K562 (cell line): Measurements from ENCODE around the gene TMEM30A. TPM values are rescaled to one million over a fixed set of nuclear protein-coding genes. Genes with fewer than 3 reads are reported as not detected.

ENCODE experiments used
- BRD4 ChIP-seq: fragments of 200-600 bp; sonication (generic); IDR thresholded peaks from 2 replicates; pipeline ENCODE4 v1.6.1; 2017; ENCODE audit warnings: inconsistent platforms
- BRD9 ChIP-seq: fragments of 450-650 bp; IDR thresholded peaks from 2 replicates; pipeline ENCODE4 v1.6.1; 2018; ENCODE audit warnings: low read depth; ENCODE audit not compliant: partially characterized antibody
- CBFB ChIP-seq: sonication (generic); formaldehyde crosslinking; IDR thresholded peaks from 2 replicates; pipeline ENCODE4 v1.4.0; 2020; ENCODE audit warnings: mild to moderate bottlenecking, missing genetic modification reagents
- CBX3 ChIP-seq, 2 experiments: IDR thresholded peaks; 1 replicate in 1 of 2; 2 replicates in 1 of 2; pipeline ENCODE4 v1.6.1; 2012; ENCODE audit warnings: inconsistent platforms in 2 of 2, low read length in 2 of 2, borderline replicate concordance in 1 of 2, control low read depth in 1 of 2
- EHMT2 ChIP-seq: fragments of 450-650 bp; IDR thresholded peaks from 2 replicates; pipeline ENCODE4 v1.6.1; 2018; ENCODE audit warnings: antibody characterized with exemption
- EP300 ChIP-seq: IDR thresholded peaks from 2 replicates; pipeline ENCODE4 v1.6.1; 2012; ENCODE audit warnings: low read length, improper control_type of control experiment
- MEF2D ChIP-seq: conservative IDR thresholded peaks from 2 replicates; pipeline ENCODE4 v1.6.1; 2016; ENCODE audit warnings: low read depth, missing genetic modification characterization, missing compliant biosample characterization
- MEIS2 ChIP-seq: fragments of 450-650 bp; IDR thresholded peaks from 2 replicates; pipeline ENCODE4 v1.6.1; 2014; ENCODE audit warnings: mild to moderate bottlenecking; ENCODE audit not compliant: partially characterized antibody
- MYBL2 ChIP-seq, 2 experiments: fragments of 450-650 bp in 1 of 2; sonication (generic) in 1 of 2; formaldehyde crosslinking in 1 of 2; IDR thresholded peaks; 2 replicates each; pipeline versions ENCODE4 v1.6.1 to v1.8.1; 2017 to 2022; ENCODE audit warnings: borderline replicate concordance in 1 of 2, inconsistent platforms in 1 of 2, low read depth in 1 of 2, mild to moderate bottlenecking in 1 of 2, missing genetic modification reagents in 1 of 2, moderate library complexity in 1 of 2
- NFYB ChIP-seq: IDR thresholded peaks from 2 replicates; pipeline ENCODE4 v1.6.1; 2011; ENCODE audit warnings: mild to moderate bottlenecking, moderate library complexity; ENCODE audit not compliant: insufficient read length; ENCODE audit errors: extremely low read depth
- NR2C2 ChIP-seq, 2 experiments: fragments of 200-800 bp in 1 of 2; sonication (Bioruptor generic) in 1 of 2; sonication (generic) in 1 of 2; formaldehyde crosslinking in 1 of 2; IDR thresholded peaks; 2 replicates each; pipeline versions ENCODE4 v1.6.1 to v1.8.0; 2016 to 2022; ENCODE audit warnings: mild to moderate bottlenecking in 1 of 2, missing compliant biosample characterization in 1 of 2, missing genetic modification characterization in 1 of 2, missing genetic modification reagents in 1 of 2
- OTX1 ChIP-seq: fragments of 450-650 bp; formaldehyde crosslinking; IDR thresholded peaks from 2 replicates; pipeline ENCODE4 v1.4.0; 2022; ENCODE audit warnings: mild to moderate bottlenecking
- PML ChIP-seq: IDR thresholded peaks from 2 replicates; pipeline ENCODE4 v1.6.1; 2012; ENCODE audit warnings: low read length, inconsistent platforms
- POLR2AphosphoS2 ChIP-seq: IDR thresholded peaks from 2 replicates; pipeline ENCODE4 v1.6.1; 2012; ENCODE audit warnings: low read length, improper control_type of control experiment
- SIRT6 ChIP-seq: IDR thresholded peaks from one replicate; pipeline ENCODE4 v1.6.1; 2012; ENCODE audit warnings: low read depth, mild to moderate bottlenecking, control low read depth, inconsistent platforms, low read length, moderate library complexity
- SRSF1 ChIP-seq: fragments of 200-400 bp; formaldehyde crosslinking; IDR thresholded peaks from 2 replicates; pipeline ENCODE4 v1.6.1; 2017; ENCODE audit warnings: mild to moderate bottlenecking, low read depth, low read length, moderate library complexity
- ZNF766 ChIP-seq: fragments of 200-800 bp; sonication (Bioruptor generic); conservative IDR thresholded peaks from 2 replicates; pipeline ENCODE4 v1.6.1; 2016; ENCODE audit warnings: missing genetic modification characterization, missing compliant biosample characterization
- ZNF778 ChIP-seq: fragments of 450-650 bp; formaldehyde crosslinking; IDR thresholded peaks from 2 replicates; pipeline ENCODE4 v1.4.0; 2020; ENCODE audit warnings: mild to moderate bottlenecking, moderate library complexity
- polyA plus RNA-seq, 8 experiments: library from polyadenylated mRNA; depleted of rRNA in 4 of 8; stranded (reverse) in 5 of 8; unstranded in 3 of 8; fragments of >200 nt; fragmentation: Nextera tagmentation in 2 of 8; fragmentation: Illumina TruSeq in 1 of 8; extraction: Ambion mirVana in 2 of 8; extraction: Trizol in 1 of 8; gene quantifications; 2 replicates each; pipeline versions ENCODE4 v1.2.1 to v1.2.3, GENCODE V29; 2011 to 2014; ENCODE audit warnings: inconsistent platforms in 1 of 8, missing spikeins in 1 of 8
- total RNA-seq, 7 experiments: library from RNA; depleted of rRNA in 6 of 7; stranded (reverse); fragments of >200 nt in 6 of 7; fragmentation: Illumina TruSeq in 2 of 7; extraction: Trizol in 2 of 7; gene quantifications; 2 replicates each; pipeline versions ENCODE4 v1.2.1 to v1.2.3, GENCODE V29; 2011 to 2021; ENCODE audit warnings: low replicate concordance in 1 of 7
- TF ChIP-seq, protein P1 (sequence below), 2 experiments: fragments of 450-650 bp in 1 of 2; IDR thresholded peaks; 2 replicates each; pipeline ENCODE4 v1.6.1; 2011 to 2017; ENCODE audit warnings: low read depth in 2 of 2, antibody characterized with exemption in 1 of 2, borderline replicate concordance in 1 of 2, low read length in 1 of 2, mild to moderate bottlenecking in 1 of 2, mixed read lengths in 1 of 2; ENCODE audit not compliant: control insufficient read depth in 1 of 2
- TF ChIP-seq, protein P2 (sequence below), 2 experiments: fragments of 250-450 bp in 1 of 2; fragments of 450-650 bp in 1 of 2; sonication (Bioruptor Pico) in 1 of 2; IDR thresholded peaks; 2 replicates each; pipeline versions ENCODE4 v1.6.1 to v1.8.0; 2016 to 2021; ENCODE audit warnings: mild to moderate bottlenecking in 2 of 2, moderate library complexity in 2 of 2, missing compliant biosample characterization in 1 of 2, missing genetic modification characterization in 1 of 2
- TF ChIP-seq, protein P3 (sequence below): fragments of 450-650 bp; formaldehyde crosslinking; IDR thresholded peaks from 2 replicates; pipeline ENCODE4 v1.4.0; 2020; ENCODE audit warnings: mild to moderate bottlenecking

Gene TMEM30A
- total and polyA plus RNA-seq, 9 of the 15 experiments (the other 6 are each of a cell fraction or from before 2014, with no cell fraction given), result 6.5 to 31.2 (median 16.3) TPM

DNA sequence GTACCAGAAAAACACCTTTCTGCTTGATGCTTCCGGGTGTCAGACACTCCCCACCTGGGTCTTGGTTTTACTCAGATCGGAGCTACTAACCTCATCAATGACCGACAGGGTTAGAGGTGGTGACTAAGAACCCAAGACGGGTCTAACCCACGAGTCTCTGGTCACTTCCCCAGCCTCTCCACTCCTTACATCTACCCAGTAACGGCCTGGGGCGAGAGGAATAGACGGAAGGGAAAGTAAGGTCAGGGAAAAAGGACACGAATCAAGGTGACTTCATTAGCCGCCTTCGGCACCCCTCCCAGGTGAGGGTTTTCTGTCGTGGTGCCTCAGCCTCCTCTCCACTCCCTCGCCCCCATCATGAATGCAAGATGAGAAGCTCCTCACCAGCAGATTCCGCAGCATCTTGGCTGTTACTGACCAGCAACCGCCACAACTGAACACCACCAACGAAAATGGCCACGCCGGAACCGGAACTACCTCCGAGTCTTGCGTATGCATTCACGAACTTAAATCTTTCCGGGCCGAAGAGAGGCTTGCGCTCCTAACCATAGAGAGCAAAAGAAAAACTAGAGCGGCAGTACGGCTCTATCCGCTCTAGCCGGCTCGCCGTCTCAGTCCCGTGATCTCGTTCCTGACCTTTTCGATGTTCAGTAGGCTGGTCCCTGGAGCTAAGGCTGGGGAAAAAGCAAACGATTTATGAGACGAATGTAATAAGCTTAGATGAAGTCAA is 41.1 kb downstream of the TMEM30A start, which contains the start of gene COX7A2 (continued):
- TF ChIP-seq, protein P1, sequence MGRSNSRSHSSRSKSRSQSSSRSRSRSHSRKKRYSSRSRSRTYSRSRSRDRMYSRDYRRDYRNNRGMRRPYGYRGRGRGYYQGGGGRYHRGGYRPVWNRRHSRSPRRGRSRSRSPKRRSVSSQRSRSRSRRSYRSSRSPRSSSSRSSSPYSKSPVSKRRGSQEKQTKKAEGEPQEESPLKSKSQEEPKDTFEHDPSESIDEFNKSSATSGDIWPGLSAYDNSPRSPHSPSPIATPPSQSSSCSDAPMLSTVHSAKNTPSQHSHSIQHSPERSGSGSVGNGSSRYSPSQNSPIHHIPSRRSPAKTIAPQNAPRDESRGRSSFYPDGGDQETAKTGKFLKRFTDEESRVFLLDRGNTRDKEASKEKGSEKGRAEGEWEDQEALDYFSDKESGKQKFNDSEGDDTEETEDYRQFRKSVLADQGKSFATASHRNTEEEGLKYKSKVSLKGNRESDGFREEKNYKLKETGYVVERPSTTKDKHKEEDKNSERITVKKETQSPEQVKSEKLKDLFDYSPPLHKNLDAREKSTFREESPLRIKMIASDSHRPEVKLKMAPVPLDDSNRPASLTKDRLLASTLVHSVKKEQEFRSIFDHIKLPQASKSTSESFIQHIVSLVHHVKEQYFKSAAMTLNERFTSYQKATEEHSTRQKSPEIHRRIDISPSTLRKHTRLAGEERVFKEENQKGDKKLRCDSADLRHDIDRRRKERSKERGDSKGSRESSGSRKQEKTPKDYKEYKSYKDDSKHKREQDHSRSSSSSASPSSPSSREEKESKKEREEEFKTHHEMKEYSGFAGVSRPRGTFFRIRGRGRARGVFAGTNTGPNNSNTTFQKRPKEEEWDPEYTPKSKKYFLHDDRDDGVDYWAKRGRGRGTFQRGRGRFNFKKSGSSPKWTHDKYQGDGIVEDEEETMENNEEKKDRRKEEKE (IDR thresholded peaks at IDR 0.05; ENCODE audit: borderline replicate concordance in 1 of 2, control insufficient read depth in 1 of 2, low read depth in 2 of 2, low read length in 1 of 2), result peak in 1 of 2 experiments; percentile 84; a peak in 1 of 4 replicates
- TF ChIP-seq PML, result peak; percentile 91
- TF ChIP-seq, protein P2, sequence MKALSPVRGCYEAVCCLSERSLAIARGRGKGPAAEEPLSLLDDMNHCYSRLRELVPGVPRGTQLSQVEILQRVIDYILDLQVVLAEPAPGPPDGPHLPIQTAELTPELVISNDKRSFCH (CRISPR knock-in tag; IDR thresholded peaks at IDR 0.05), result no peak
- TF ChIP-seq, protein P2 (tag; IDR thresholded peaks at IDR 0.05), result peak; percentile 84; the same call in 1 of the 2 replicates
- no peak for TF ChIP-seq NFYB
- TF ChIP-seq SRSF1, result no peak
- TF ChIP-seq ZNF778 (CRISPR knock-in tag), result no peak
- 0 out of 2 replicates have a peak, but pooled peaks have one; percentile 34 for TF ChIP-seq OTX1 (CRISPR knock-in tag)
- TF ChIP-seq BRD4, result peak; percentile 95
- TF ChIP-seq SIRT6, result no peak
- peak; percentile 89 for TF ChIP-seq NR2C2 (CRISPR knock-in tag; IDR thresholded peaks at IDR 0.05)
- peak; percentile 98 for TF ChIP-seq NR2C2 (tag; IDR thresholded peaks at IDR 0.05)
- peak; percentile 60 for TF ChIP-seq EP300
- TF ChIP-seq EHMT2, result peak; percentile 93
- TF ChIP-seq MEF2D (tag), result 0 out of 2 replicates have a peak, but pooled peaks have one; percentile 33
- no peak for TF ChIP-seq BRD9
- TF ChIP-seq MYBL2 (IDR thresholded peaks at IDR 0.05; ENCODE audit: low read depth), result peak; percentile 81
- no peak for TF ChIP-seq MYBL2 (CRISPR knock-in tag; IDR thresholded peaks at IDR 0.05; ENCODE audit: borderline replicate concordance)
- peak in 1 of 2 experiments; percentile 90; a peak in 2 of 3 replicates for TF ChIP-seq CBX3 (IDR thresholded peaks at IDR 0.05; ENCODE audit: borderline replicate concordance in 1 of 2, low read length in 2 of 2)
- peak; percentile 76; the same call in 1 of the 2 replicates for TF ChIP-seq POLR2AphosphoS2
- TF ChIP-seq, protein P3, sequence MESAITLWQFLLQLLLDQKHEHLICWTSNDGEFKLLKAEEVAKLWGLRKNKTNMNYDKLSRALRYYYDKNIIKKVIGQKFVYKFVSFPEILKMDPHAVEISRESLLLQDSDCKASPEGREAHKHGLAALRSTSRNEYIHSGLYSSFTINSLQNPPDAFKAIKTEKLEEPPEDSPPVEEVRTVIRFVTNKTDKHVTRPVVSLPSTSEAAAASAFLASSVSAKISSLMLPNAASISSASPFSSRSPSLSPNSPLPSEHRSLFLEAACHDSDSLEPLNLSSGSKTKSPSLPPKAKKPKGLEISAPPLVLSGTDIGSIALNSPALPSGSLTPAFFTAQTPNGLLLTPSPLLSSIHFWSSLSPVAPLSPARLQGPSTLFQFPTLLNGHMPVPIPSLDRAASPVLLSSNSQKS (CRISPR knock-in tag), result no peak
- TF ChIP-seq ZNF766 (CRISPR knock-in tag), result peak; percentile 25; the same call in 1 of the 2 replicates
- peak; percentile 19 for TF ChIP-seq MEIS2
- no peak for TF ChIP-seq CBFB (CRISPR knock-in tag)
